Measurements from ENCODE around the gene IGFALS.

Gene IGFALS

DNA sequence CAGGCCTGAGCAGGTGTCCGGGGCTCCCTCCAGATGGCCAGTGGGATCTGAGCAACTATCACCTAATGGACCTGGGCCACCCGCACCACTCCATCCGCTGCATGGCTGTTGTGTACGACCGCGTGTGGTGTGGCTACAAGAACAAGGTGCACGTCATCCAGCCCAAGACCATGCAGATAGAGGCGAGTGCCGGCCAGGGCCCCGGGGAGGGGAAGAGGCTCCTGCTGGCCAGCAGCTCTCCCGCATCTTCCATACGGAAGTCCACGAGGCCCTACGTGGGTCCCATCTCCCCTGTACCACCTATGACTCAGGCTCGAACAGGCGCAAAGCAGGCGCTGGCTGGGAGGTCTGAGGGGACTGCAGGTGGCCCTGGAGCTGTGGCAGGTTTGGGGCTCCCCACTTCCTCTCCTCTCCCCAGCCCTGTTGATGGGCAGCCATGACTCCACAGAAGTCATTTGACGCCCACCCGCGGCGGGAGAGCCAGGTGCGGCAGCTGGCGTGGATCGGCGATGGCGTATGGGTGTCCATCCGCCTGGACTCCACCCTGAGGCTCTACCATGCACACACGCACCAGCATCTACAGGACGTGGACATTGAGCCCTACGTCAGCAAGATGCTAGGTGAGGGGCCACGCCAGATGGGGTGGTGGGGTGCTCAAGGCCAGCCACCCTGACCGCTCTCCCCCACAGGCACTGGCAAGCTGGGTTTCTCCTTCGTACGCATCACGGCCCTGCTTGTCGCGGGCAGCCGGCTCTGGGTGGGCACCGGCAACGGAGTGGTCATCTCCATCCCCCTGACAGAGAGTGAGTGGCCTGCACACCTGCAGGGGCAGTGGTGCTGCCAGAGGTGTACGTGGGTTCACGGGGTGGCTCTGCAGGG is 26.1 kb downstream of the IGFALS start:
- no peak overlapping the region for H3K4me2 ChIP-seq
- H3K9ac ChIP-seq, result no peak overlapping the region
- H3K36me3 ChIP-seq (ENCODE audit: insufficient read depth), result no peaks in the 10 kb centered on the region
- H3K79me2 ChIP-seq (ENCODE audit: insufficient read depth, low read depth), result peaks cover 17% of the 10 kb centered on the region
- TF ChIP-seq, protein P1, sequence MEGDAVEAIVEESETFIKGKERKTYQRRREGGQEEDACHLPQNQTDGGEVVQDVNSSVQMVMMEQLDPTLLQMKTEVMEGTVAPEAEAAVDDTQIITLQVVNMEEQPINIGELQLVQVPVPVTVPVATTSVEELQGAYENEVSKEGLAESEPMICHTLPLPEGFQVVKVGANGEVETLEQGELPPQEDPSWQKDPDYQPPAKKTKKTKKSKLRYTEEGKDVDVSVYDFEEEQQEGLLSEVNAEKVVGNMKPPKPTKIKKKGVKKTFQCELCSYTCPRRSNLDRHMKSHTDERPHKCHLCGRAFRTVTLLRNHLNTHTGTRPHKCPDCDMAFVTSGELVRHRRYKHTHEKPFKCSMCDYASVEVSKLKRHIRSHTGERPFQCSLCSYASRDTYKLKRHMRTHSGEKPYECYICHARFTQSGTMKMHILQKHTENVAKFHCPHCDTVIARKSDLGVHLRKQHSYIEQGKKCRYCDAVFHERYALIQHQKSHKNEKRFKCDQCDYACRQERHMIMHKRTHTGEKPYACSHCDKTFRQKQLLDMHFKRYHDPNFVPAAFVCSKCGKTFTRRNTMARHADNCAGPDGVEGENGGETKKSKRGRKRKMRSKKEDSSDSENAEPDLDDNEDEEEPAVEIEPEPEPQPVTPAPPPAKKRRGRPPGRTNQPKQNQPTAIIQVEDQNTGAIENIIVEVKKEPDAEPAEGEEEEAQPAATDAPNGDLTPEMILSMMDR (conservative IDR thresholded peaks at IDR 0.05; ENCODE audit: low read depth, low read length), result no peak
- no peaks in the 10 kb centered on the region for H4K20me1 ChIP-seq (ENCODE audit: insufficient read depth)
- H2AFZ ChIP-seq (ENCODE audit: low read depth), result no peak overlapping the region
- H3K27ac ChIP-seq, result no peak overlapping the region
- H3K4me1 ChIP-seq (ENCODE audit: low read depth, poor library complexity, severe bottlenecking), result peaks cover 5% of the 10 kb centered on the region
- no peaks in the 10 kb centered on the region for H3K27me3 ChIP-seq (ENCODE audit: insufficient read depth, low read depth)
- no peak overlapping the region for H3K4me3 ChIP-seq (IDR thresholded peaks at IDR 0.05; ENCODE audit: insufficient read depth, low read depth, low read length)

DNA sequence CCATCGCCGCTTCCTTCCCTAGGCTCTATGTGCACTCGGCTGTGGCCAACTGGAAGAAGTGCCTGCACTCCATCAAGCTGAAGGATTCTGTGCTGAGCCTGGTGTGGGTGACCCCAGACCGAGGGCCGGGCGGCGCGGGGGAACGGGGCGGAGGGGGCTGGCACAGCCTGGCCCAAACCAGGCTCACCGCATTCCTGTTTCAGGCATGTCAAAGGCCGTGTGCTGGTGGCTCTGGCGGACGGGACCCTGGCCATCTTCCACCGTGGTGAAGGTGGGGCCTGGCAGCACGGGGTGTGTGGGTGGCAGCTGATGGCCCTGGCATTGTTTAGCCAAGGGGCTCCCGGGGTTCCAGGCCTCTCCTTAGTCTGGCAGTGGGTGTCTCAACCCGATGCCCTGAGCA is 26.8 kb downstream of the IGFALS start:
- peaks cover 11% of the 10 kb centered on the region; the same call in 1 of the 2 replicates for H3K79me2 ChIP-seq (ENCODE audit: insufficient read depth, low read depth)
- no peaks in the 10 kb centered on the region for H3K36me3 ChIP-seq (ENCODE audit: insufficient read depth)
- no peak overlapping the region for H2AFZ ChIP-seq (ENCODE audit: low read depth)
- no peaks in the 10 kb centered on the region for H4K20me1 ChIP-seq (ENCODE audit: insufficient read depth)
- H3K4me1 ChIP-seq (ENCODE audit: low read depth, poor library complexity, severe bottlenecking), result peaks cover 5% of the 10 kb centered on the region
- H3K27me3 ChIP-seq (ENCODE audit: insufficient read depth, low read depth), result no peaks in the 10 kb centered on the region
- TF ChIP-seq, protein P1 (conservative IDR thresholded peaks at IDR 0.05; ENCODE audit: low read depth, low read length), result no peak
- no peak overlapping the region for H3K27ac ChIP-seq
- no peak overlapping the region for H3K9ac ChIP-seq
- H3K4me3 ChIP-seq (IDR thresholded peaks at IDR 0.05; ENCODE audit: insufficient read depth, low read depth, low read length), result no peak overlapping the region
- H3K4me2 ChIP-seq, result no peak overlapping the region

DNA sequence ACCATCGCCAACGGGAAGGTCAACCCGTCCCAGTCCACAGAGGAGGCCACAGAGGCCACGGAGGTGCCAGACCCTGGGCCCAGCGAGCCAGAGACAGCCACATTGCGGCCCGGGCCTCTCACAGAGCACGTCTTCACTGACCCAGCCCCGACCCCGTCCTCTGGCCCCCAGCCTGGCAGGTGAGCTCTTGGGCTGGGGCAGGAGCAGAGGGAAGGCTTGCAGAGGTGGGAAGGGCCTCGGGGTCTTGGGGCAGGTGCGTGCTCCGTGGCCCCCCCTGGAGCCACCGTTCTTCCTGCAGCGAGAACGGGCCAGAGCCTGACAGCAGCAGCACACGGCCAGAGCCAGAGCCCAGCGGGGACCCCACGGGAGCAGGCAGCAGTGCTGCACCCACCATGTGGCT is 27.3 kb downstream of the IGFALS start:
- peaks cover 5% of the 10 kb centered on the region for H3K4me1 ChIP-seq (ENCODE audit: low read depth, poor library complexity, severe bottlenecking)
- no peaks in the 10 kb centered on the region for H3K27me3 ChIP-seq (ENCODE audit: insufficient read depth, low read depth)
- TF ChIP-seq, protein P1 (conservative IDR thresholded peaks at IDR 0.05; ENCODE audit: low read depth, low read length), result no peak
- no peaks in the 10 kb centered on the region for H4K20me1 ChIP-seq (ENCODE audit: insufficient read depth)
- no peak overlapping the region for H3K27ac ChIP-seq
- peaks cover 10% of the 10 kb centered on the region; the same call in 1 of the 2 replicates for H3K79me2 ChIP-seq (ENCODE audit: insufficient read depth, low read depth)
- no peak overlapping the region for H2AFZ ChIP-seq (ENCODE audit: low read depth)
- no peak overlapping the region for H3K9ac ChIP-seq
- H3K4me3 ChIP-seq (IDR thresholded peaks at IDR 0.05; ENCODE audit: insufficient read depth, low read depth, low read length), result no peak overlapping the region
- no peaks in the 10 kb centered on the region for H3K36me3 ChIP-seq (ENCODE audit: insufficient read depth)
- no peak overlapping the region for H3K4me2 ChIP-seq

DNA sequence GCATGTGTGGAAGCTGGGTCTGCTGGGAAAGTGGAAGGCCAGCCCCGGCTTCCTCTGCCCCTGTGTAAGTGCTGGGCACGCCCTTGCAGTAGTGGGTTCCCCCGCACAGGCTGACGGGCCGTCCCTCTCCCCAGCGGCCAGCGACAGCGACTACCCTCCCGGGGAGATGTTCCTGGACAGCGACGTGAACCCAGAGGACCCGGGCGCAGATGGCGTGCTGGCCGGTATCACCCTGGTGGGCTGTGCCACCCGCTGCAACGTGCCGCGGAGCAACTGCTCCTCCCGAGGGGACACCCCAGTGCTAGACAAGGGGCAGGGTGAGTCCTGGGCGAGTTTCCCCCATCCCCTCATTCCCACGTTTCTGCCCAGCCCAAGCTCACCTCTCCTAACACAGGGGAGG is 27.7 kb downstream of the IGFALS start:
- no peak overlapping the region for H3K27ac ChIP-seq
- no peak overlapping the region for H3K4me2 ChIP-seq
- no peak overlapping the region for H3K9ac ChIP-seq
- no peaks in the 10 kb centered on the region for H3K36me3 ChIP-seq (ENCODE audit: insufficient read depth)
- H4K20me1 ChIP-seq (ENCODE audit: insufficient read depth), result no peaks in the 10 kb centered on the region
- TF ChIP-seq, protein P1 (conservative IDR thresholded peaks at IDR 0.05; ENCODE audit: low read depth, low read length), result no peak
- no peak overlapping the region for H3K4me3 ChIP-seq (IDR thresholded peaks at IDR 0.05; ENCODE audit: insufficient read depth, low read depth, low read length)
- peaks cover 5% of the 10 kb centered on the region for H3K4me1 ChIP-seq (ENCODE audit: low read depth, poor library complexity, severe bottlenecking)
- no peaks in the 10 kb centered on the region for H3K27me3 ChIP-seq (ENCODE audit: insufficient read depth, low read depth)
- H2AFZ ChIP-seq (ENCODE audit: low read depth), result no peak overlapping the region
- H3K79me2 ChIP-seq (ENCODE audit: insufficient read depth, low read depth), result peaks cover 6% of the 10 kb centered on the region; the same call in 1 of the 2 replicates
